Caki2 (cell line): ENCODE results near the gene SLC25A1. TPM values are rescaled to one million over a fixed set of nuclear protein-coding genes. Genes with fewer than 3 reads are reported as not detected.
"Not testable (repeated sequence)": the region's sequence is repeated elsewhere in the genome, so short reads cannot be mapped to it uniquely, and the experiment has no call there.

Experiments used
- DNase-seq: peaks from one replicate; pipeline ENCODE4 v3.0.0-alpha.2; 2015; ENCODE audit warnings: low read depth
- in situ Hi-C: cut with HindIII; loops from 2 replicates; pipeline ENCODE4 v1.10.0; 2016; ENCODE audit warnings: low sequenced_read_pairs, low pct_unique_long_range_greater_than_20kb, mixed read lengths
- total RNA-seq: library from RNA; depleted of rRNA; stranded (reverse); fragments of >200 nt; shearing (Covaris generic); gene quantifications from 2 replicates; pipeline ENCODE4 v1.2.3, GENCODE V29; 2014; ENCODE audit warnings: low replicate concordance

SLC25A1 gene
- total RNA-seq, 1 experiment from 2014 or later, result 123 TPM

GRCh38 chr22:19173047-19174035, 5.2 kb downstream of the SLC25A1 start:
- in situ Hi-C loops, result no loop called here
- no peak for DNase-seq

- in situ Hi-C loops, result no loop called here
- no peak for DNase-seq
Observed at GRCh38 chr22:19172213-19173046, 6.1 kb downstream of the SLC25A1 start.

- no peak for DNase-seq
- in situ Hi-C loops, result no loop called here
Observed at GRCh38 chr22:19169947-19170318, 8.6 kb downstream of the SLC25A1 start.

GRCh38 chr22:19169002-19169946, 9.3 kb downstream of the SLC25A1 start:
- DNase-seq, result no peak
- in situ Hi-C loops, result no loop called here

GRCh38 chr22:19168088-19168890, 10.2 kb downstream of the SLC25A1 start:
- in situ Hi-C loops, result no loop called here
- no peak for DNase-seq

- no peak for DNase-seq
- in situ Hi-C loops, result no loop called here
Observed at GRCh38 chr22:19167106-19167869, 11.2 kb downstream of the SLC25A1 start.

- in situ Hi-C loops, result no loop called here
- no peak for DNase-seq
Observed at GRCh38 chr22:19166421-19166820, 12.1 kb downstream of the SLC25A1 start.

GRCh38 chr22:19164425-19164824, 14.1 kb downstream of the SLC25A1 start:
- in situ Hi-C loops, result no loop called here
- no peak for DNase-seq

GRCh38 chr22:19158649-19159048, 19.9 kb downstream of the SLC25A1 start:
- in situ Hi-C loops, DNase-seq: not testable (repeated sequence)

GRCh38 chr22:19156109-19156508, 22.4 kb downstream of the SLC25A1 start:
- in situ Hi-C loops, result not testable (repeated sequence)

GRCh38 chr22:19152942-19153883, 25.3 kb downstream of the SLC25A1 start:
- in situ Hi-C loops, result no loop called here

More at GRCh38 chr22:19156109-19156508, 22.4 kb downstream of the SLC25A1 start:
- not testable (repeated sequence) for DNase-seq

GRCh38 chr22:19151329-19152191, 27.0 kb downstream of the SLC25A1 start:
- no peak for DNase-seq
- in situ Hi-C loops, result no loop called here

More at GRCh38 chr22:19152942-19153883, 25.3 kb downstream of the SLC25A1 start:
- no peak for DNase-seq

GRCh38 chr22:19150482-19151328, 27.8 kb downstream of the SLC25A1 start:
- in situ Hi-C loops, result no loop called here
- no peak for DNase-seq

- DNase-seq, result no peak
- in situ Hi-C loops, result no loop called here
Observed at GRCh38 chr22:19149991-19150390, 28.5 kb downstream of the SLC25A1 start, which contains the start of gene GSC2. Gene GSC2 (minus strand): TSS chr22:19150292. CDS start chr22:19150283, 9 bp downstream.
